ENCODE results near the gene PPP2R5C.

PPP2R5C gene

DNA sequence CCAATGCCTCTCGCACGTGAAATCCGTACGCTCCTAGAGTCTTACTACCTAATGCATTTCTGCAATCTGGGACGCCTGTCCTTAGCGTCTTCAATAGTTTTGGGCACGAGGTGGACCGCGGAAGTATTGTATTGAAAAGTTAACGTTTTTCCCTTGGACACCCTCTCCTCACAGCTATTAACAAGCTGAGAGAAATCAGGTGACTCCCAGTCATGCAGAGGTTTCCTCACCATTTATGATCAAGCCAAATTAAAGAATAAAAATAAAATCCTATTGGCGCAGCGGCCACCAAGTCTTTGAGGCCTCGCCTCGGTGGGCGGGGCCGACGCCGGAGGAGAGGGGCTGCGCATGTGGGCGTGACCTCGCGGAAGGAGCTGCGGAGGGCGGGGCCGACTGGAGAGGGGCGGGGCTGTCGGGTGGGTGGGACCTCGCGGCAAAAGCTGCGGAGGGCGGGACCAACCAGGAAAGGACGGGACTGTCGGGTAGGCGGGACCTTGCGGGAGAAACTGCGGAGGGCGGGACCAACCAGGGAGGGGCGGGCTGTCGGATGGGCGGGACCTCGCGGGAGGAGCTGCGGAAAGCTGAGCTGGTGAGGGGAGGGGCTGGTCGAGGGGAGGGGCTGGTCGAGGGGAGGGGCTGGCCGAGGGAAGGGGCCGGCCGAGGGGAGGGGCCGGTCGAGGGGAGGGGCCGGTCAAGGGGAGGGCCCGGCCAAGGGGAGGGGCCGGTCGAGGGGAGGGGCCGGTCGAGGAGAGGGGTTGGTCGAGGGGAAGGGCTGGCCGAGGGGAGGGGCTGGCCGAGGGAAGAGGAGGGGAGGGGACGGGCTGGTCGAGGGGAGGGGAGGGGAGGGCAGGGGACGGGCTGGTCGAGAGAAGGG, 1.1 kb upstream of the PPP2R5C start:
- Mint-ChIP-seq H3K36me3 (ENCODE audit: low read depth) (peaks cover 16% of the 10 kb centered on the region), H3K27me3 (ENCODE audit: low read depth, poor library complexity) (peaks cover 32% of the 10 kb centered on the region), H3K9me3 (peaks cover 8% of the 10 kb centered on the region), H3K4me3 (peak overlapping the region; percentile 19), H3K4me1 (peaks cover 35% of the 10 kb centered on the region), H3K27ac (no peak overlapping the region)
- peak; percentile 98 for DNase-seq
- TF ChIP-seq, protein P1, sequence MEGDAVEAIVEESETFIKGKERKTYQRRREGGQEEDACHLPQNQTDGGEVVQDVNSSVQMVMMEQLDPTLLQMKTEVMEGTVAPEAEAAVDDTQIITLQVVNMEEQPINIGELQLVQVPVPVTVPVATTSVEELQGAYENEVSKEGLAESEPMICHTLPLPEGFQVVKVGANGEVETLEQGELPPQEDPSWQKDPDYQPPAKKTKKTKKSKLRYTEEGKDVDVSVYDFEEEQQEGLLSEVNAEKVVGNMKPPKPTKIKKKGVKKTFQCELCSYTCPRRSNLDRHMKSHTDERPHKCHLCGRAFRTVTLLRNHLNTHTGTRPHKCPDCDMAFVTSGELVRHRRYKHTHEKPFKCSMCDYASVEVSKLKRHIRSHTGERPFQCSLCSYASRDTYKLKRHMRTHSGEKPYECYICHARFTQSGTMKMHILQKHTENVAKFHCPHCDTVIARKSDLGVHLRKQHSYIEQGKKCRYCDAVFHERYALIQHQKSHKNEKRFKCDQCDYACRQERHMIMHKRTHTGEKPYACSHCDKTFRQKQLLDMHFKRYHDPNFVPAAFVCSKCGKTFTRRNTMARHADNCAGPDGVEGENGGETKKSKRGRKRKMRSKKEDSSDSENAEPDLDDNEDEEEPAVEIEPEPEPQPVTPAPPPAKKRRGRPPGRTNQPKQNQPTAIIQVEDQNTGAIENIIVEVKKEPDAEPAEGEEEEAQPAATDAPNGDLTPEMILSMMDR (IDR thresholded peaks at IDR 0.05), result no peak

DNA sequence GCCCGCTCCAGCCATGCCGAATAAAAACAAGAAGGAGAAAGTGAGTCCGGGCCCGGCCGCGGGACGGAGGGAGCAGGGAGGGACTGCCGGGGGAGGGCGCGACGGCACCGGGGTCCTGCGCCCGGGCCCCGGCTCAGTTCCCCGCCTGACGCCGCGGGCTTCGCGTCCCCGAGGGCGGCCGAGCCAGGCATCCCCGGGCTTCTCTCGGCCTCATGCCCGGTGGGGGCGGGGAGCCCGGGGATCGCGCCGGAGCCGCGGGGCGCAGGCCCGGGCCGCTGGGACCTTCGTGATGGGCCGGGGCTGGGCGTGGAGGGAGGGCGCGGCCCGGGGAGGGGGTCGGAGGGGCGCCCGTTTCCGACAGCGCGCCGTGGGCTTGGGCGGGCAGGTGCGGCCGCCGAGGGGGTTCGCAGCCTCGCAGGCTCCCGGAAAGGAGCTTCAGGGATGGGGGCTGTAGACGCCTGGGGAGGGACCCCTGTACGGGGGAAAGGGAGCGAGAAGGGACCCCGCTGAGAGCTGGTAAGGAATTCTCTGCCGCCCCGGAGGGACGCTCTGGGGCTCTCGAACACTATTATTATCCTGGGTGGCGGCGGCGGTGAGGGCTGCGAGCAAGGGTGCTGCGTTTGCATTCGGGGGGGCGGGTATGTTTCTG, 496 bp downstream of the PPP2R5C start:
- DNase-seq, result no peak
- H3K4me3 Mint-ChIP-seq, result peak overlapping the region; percentile 93
- H3K4me1 Mint-ChIP-seq, result peaks cover 25% of the 10 kb centered on the region
- peaks cover 28% of the 10 kb centered on the region for H3K27me3 Mint-ChIP-seq (ENCODE audit: low read depth, poor library complexity)
- H3K9me3 Mint-ChIP-seq, result peaks cover 8% of the 10 kb centered on the region
- H3K27ac Mint-ChIP-seq, result no peak overlapping the region
- peaks cover 25% of the 10 kb centered on the region for H3K36me3 Mint-ChIP-seq (ENCODE audit: low read depth)
- TF ChIP-seq, protein P1 (IDR thresholded peaks at IDR 0.05), result no peak

DNA sequence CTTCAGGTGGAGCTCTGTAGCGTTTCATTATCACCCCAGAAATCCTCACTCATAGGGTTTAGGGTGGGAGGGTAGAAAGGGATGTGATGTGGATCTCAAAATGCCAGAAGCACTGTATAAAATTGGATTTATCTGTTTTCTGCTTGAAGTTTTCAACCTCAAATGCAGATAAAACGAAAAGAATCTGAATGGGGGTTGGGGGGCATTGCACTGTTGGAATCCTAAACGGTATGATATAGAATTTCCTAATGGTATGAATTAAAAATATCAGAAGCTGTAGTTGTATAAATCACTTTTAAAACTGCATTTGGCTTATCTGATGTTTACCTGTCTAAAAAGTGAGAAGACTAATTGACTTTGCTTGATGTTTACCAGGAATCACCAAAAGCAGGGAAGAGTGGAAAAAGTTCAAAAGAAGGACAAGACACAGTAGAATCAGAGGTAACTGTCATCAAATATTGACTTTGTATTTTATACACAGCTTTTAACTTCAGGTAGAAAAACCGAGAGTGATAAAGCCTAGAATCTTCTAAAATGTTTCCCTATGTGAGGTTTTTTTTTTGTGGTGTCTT, 1.1 kb downstream of the PPP2R5C start:
- H3K36me3 Mint-ChIP-seq (ENCODE audit: low read depth), result peaks cover 25% of the 10 kb centered on the region
- H3K27ac Mint-ChIP-seq, result no peak overlapping the region
- peaks cover 8% of the 10 kb centered on the region for H3K9me3 Mint-ChIP-seq
- peaks cover 27% of the 10 kb centered on the region for H3K27me3 Mint-ChIP-seq (ENCODE audit: low read depth, poor library complexity)
- peak overlapping the region; percentile 93 for H3K4me3 Mint-ChIP-seq
- TF ChIP-seq, protein P1 (IDR thresholded peaks at IDR 0.05), result no peak
- no peak for DNase-seq
- peaks cover 25% of the 10 kb centered on the region for H3K4me1 Mint-ChIP-seq

DNA sequence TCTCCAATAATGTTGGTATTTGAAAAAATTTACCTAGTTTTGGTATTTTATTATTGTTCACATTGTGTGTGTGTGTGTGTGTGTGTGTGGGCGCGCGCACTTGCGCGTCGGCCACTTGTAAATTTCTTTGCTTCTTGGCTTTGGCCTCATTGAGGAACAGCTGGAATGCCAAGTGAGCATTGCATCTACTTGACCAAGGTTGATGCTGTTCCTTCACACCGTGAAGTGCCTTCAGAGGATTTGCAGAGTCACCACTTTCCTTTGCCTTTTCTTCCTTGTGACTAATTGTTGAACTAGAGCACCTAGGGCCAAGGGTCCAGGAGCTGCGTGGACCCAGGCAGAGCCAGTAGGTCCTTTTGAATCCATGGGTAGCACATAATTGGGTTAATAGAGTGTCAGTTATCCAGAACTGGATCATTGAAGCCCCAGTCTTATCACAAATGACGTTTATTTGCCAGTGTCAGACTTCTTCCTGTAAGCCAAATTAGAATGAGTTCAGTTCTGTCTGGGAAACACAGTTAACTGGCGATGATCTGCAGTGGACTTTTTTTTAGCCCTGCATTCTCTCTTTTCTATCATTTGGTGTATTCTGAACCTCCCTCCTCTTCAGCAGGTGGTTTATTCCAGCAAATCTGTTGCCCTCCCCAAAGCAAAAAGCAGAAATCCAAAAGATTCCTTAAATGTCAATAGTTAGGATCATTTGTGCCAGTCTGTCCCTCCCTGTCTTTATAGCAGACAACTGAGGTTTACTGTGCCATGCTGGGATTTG, 2.6 kb downstream of the PPP2R5C start:
- Mint-ChIP-seq H3K4me3 (peak overlapping the region; percentile 93), H3K4me1 (peaks cover 23% of the 10 kb centered on the region), H3K27ac (no peak overlapping the region), H3K9me3 (peaks cover under 1% of the 10 kb centered on the region), H3K27me3 (ENCODE audit: low read depth, poor library complexity) (peaks cover 20% of the 10 kb centered on the region), H3K36me3 (ENCODE audit: low read depth) (peaks cover 25% of the 10 kb centered on the region)
- TF ChIP-seq, protein P1 (IDR thresholded peaks at IDR 0.05), result no peak
- no peak for DNase-seq

DNA sequence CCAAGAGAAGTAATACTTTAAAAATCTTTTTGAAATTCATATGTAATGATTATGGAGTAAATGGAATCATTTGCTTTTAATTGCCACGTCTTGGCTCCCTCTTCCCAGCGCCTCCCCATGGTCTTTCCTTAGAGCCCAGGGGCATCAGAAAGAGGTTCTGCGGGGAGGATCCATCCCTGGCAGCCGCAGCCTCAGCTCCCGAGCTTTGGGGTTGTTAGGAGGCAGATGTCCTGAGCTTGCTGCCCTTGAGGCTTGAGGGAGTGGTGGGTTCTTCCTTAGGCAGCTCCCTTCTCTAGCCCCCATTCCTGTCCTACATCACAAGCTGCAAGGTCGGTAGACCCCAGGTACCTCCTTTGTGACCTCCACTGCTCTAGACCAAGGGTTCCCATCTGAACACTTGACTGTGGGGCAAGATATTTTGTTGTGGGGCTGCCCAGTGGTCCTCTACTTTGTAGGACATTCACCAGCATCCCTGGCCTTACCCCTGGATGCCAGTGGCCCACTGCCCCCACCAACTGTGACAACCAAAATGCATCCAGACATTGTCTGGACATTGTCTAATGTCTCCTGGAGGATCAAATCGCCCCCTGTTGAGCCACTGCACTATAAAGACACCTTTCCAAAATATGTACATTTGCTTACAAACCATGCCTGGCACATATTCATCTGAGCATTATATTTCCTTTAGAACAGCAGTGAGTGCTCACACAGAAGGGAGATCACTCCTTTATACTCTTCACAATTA, 6.3 kb downstream of the PPP2R5C start:
- no peaks in the 10 kb centered on the region for H3K9me3 Mint-ChIP-seq
- TF ChIP-seq, protein P1 (IDR thresholded peaks at IDR 0.05), result no peak
- peaks cover 13% of the 10 kb centered on the region for H3K27me3 Mint-ChIP-seq (ENCODE audit: low read depth, poor library complexity)
- H3K4me1 Mint-ChIP-seq, result peaks cover 26% of the 10 kb centered on the region
- H3K4me3 Mint-ChIP-seq, result no peak overlapping the region
- H3K36me3 Mint-ChIP-seq (ENCODE audit: low read depth), result peaks cover 25% of the 10 kb centered on the region
- H3K27ac Mint-ChIP-seq, result no peak overlapping the region
- no peak for DNase-seq
